Skeletal muscle tissue (tissue), 4 donors: Measurements from ENCODE around the gene MEMO1. TPM values are rescaled to one million over a fixed set of nuclear protein-coding genes. Genes with fewer than 3 reads are reported as not detected.

Source experiments
- H3K27ac ChIP-seq: one replicate; pipeline ENCODE4 v1.7.0; 2013; ENCODE audit warnings: mild to moderate bottlenecking, low read depth, low read length, inconsistent platforms
- H3K27me3 ChIP-seq, 3 donors: one replicate each; pipeline ENCODE4 v1.7.0; 2013; ENCODE audit warnings: low read length in 3 of 3; ENCODE audit not compliant: control insufficient read depth in 3 of 3, insufficient read depth in 3 of 3
- H3K36me3 ChIP-seq, 3 donors: one replicate each; pipeline ENCODE4 v1.7.0; 2013; ENCODE audit warnings: low read length in 3 of 3; ENCODE audit not compliant: control insufficient read depth in 3 of 3, insufficient read depth in 3 of 3
- H3K4me1 ChIP-seq, 3 donors: one replicate each; pipeline ENCODE4 v1.7.0; 2013; ENCODE audit warnings: low read length in 3 of 3, mild to moderate bottlenecking in 3 of 3; ENCODE audit not compliant: control insufficient read depth in 3 of 3, insufficient read depth in 3 of 3
- H3K4me3 ChIP-seq, 3 donors: one replicate each; pipeline ENCODE4 v1.7.0; 2013; ENCODE audit warnings: low read length in 3 of 3
- H3K9ac ChIP-seq, 3 donors: one replicate each; pipeline ENCODE4 v1.7.0; 2013; ENCODE audit warnings: low read length in 3 of 3, mild to moderate bottlenecking in 3 of 3, moderate library complexity in 2 of 3, low read depth in 1 of 3
- H3K9me3 ChIP-seq, 3 donors: one replicate each; pipeline ENCODE4 v1.7.0; 2013; ENCODE audit warnings: low read length in 3 of 3; ENCODE audit not compliant: control insufficient read depth in 3 of 3
- total RNA-seq: library from RNA; depleted of rRNA; stranded (reverse); fragments of >200 nt; gene quantifications from one replicate; pipeline ENCODE4 v1.2.3, GENCODE V29; 2014
- donor health status: Osteomylitis.

MEMO1 gene
- total RNA-seq, 1 donor from 2014 or later: 43.8 TPM

DNA sequence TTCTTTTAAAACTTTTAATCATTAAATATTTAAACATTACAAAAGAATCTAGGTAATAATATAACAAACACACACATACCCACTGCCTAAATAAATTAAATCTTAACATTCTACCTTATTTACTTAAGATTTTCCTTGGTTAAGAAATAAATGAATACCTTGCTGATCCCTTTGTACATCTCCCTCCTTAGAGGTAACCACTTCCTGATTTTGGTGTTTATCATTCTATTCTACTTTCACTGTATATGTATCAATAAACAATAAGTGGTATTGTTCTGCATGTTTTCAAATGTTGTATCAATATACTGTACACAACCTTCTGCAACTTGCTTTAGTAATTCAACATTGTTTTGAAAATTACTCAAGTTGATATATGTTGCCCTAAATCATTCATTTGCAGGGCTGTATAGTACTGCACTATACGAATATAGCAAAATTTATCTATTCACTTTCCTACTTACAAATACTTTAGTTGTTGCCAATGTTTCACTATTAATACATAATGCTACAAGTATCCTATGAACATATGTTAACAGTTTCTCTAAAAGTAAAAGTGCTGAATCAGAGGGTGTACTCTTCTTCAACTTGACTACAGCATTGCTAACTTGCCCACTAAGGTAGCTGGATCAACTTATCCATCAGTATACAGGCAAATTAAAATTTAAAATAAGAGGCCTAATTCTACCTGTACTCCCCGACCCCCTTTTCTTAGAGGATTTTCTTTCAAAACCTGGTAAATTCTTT lies 65.8 kb downstream of the MEMO1 start:
- Histone ChIP-seq H3K27ac (no peak overlapping the region), H3K4me1 (peaks cover 0 to 5% (median 5%) of the 10 kb centered on the region in 3 donors), H3K36me3 (peaks cover 0 to 6% (median 5%) of the 10 kb centered on the region in 3 donors), H3K4me3 (no peak overlapping the region), H3K27me3 (no peaks in the 10 kb centered on the region), H3K9ac (no peak overlapping the region), H3K9me3 (no peaks in the 10 kb centered on the region)

DNA sequence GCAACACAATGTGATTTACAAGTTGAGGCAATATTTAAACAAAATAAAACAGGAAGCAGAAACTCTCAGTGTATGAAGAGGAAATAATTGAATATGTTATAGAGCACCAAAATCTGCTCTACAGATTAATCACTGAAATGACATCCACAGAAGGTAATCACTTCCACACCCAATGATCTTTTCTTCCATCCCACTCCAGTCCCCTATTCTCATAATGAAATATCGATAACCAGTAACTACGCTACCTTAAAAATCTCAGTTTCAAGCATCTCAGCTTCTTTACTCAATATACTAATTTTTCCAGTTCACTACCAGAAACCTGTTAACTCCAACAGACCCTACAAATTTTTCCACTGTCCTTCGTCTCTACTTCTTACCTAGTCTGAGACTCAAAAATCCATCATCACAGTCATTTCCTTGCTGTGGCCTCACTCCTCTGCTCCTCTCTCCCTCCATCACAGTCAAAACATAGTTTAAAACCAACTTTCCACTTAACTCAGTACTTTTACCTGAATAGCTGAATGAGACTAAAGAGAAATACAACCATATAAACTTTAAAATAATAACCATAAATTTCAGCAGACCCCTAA lies 67.1 kb downstream of the MEMO1 start:
- H3K4me3 ChIP-seq: no peak overlapping the region
- peaks cover 0 to 5% (median 5%) of the 10 kb centered on the region in 3 donors for H3K4me1 ChIP-seq
- H3K9ac ChIP-seq: no peak overlapping the region
- no peak overlapping the region for H3K27ac ChIP-seq
- H3K9me3 ChIP-seq: no peaks in the 10 kb centered on the region
- H3K27me3 ChIP-seq: no peaks in the 10 kb centered on the region
- H3K36me3 ChIP-seq: peaks cover 0 to 6% (median 5%) of the 10 kb centered on the region in 3 donors

DNA sequence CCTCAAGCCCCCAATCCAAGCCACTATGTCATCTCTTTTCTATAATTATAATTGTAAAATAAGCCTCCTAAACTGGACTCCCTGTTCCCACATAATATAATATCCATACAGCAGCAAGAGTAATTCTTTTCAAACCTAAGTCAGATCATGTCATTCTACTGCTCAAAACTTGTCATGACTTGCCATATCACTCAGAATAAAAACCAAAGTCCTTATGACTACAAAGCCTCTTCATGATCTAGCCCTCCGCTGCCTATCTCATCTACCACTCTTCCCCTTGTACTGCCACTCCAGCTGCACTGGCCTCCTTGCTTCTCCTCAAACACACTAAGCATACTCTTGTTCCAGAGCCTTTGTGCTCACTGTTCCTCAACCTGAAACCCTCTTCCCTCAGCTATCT lies 69.9 kb downstream of the MEMO1 start:
- H3K9me3 ChIP-seq: no peaks in the 10 kb centered on the region

DNA sequence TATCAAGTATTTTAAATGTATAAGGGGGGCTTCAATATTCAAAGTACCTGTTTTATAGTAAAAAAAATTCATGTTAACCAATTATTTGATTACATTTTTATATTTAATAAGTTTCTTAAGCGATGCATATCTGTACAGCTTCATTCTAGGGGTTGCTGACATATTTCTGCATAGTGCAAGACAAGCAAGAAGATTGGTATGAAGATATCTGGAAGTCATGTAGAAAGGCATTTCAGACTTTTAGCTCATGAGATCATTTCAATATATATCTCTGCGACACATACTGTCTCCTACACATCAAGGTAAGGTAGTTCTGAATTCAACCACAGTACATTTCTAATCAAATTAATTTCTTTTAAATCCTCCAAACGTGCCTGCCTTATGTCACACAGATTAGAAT lies 73.1 kb downstream of the MEMO1 start:
- H3K9ac ChIP-seq: no peak overlapping the region
- H3K27me3 ChIP-seq: no peaks in the 10 kb centered on the region
- H3K4me1 ChIP-seq: no peaks in the 10 kb centered on the region
- H3K36me3 ChIP-seq: peaks cover 0 to 4% (median 3%) of the 10 kb centered on the region in 3 donors
- no peak overlapping the region for H3K27ac ChIP-seq
- no peak overlapping the region for H3K4me3 ChIP-seq
- H3K9me3 ChIP-seq: no peaks in the 10 kb centered on the region

More for the DNA sequence above, 69.9 kb downstream of the MEMO1 start:
- Histone ChIP-seq H3K27ac (no peak overlapping the region), H3K36me3 (peaks cover 0 to 6% (median 5%) of the 10 kb centered on the region in 3 donors), H3K4me1 (no peaks in the 10 kb centered on the region), H3K27me3 (no peaks in the 10 kb centered on the region), H3K4me3 (no peak overlapping the region), H3K9ac (no peak overlapping the region)

- H3K27me3 ChIP-seq: no peaks in the 10 kb centered on the region
- no peak overlapping the region for H3K9ac ChIP-seq
- no peaks in the 10 kb centered on the region for H3K36me3 ChIP-seq
- H3K4me3 ChIP-seq: no peak overlapping the region
- no peak overlapping the region for H3K27ac ChIP-seq
- no peaks in the 10 kb centered on the region for H3K9me3 ChIP-seq
- H3K4me1 ChIP-seq: no peaks in the 10 kb centered on the region
Measured at GRCh38 chr2:31935370-31935769, 75.4 kb downstream of the MEMO1 start.

DNA sequence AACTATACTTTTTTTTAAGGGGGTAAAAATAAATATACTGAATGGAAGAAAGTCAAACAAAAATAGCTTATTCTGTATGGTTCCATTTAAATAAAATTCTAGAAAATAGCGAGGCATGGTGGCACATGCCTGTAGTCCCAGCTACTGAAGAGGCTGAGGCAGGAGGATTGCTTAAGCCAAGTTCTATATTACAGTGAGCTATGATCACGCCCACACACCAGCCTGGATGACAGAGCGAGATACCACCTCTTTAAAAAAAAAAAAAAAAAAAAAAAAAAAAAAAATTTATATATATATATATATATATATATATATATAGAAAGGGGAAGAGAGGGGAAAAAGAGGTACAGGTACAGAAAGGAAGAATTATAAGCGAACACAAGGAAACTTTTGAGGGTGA lies 77.7 kb downstream of the MEMO1 start:
- H3K9ac ChIP-seq: no peak overlapping the region

DNA sequence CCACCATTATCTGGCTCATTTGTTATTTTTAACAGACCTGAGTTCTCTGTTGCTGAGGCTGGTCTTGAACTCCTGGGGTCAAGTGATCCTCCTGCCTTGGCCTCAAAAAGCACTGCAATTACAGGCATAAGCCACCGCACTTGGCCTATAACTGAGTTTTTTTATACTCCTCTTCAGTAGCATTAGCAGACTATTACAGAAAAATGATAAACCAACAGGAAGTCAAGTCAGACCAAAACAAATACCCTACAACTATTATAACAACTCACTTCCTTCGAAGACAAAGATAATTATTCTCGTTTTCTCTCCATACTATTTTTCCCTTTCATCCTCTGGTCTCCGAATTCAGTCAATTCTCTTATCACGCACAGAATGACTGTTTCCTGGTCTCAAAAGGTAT lies 78.2 kb downstream of the MEMO1 start:
- no peak overlapping the region for H3K9ac ChIP-seq
- no peak overlapping the region for H3K27ac ChIP-seq
- H3K4me1 ChIP-seq: no peaks in the 10 kb centered on the region
- H3K4me3 ChIP-seq: no peak overlapping the region
- no peaks in the 10 kb centered on the region for H3K36me3 ChIP-seq
- H3K9me3 ChIP-seq: no peaks in the 10 kb centered on the region
- H3K27me3 ChIP-seq: no peaks in the 10 kb centered on the region

More for the DNA sequence above, 77.7 kb downstream of the MEMO1 start:
- Histone ChIP-seq H3K27ac (no peak overlapping the region), H3K36me3 (no peaks in the 10 kb centered on the region), H3K4me3 (no peak overlapping the region), H3K4me1 (no peaks in the 10 kb centered on the region), H3K27me3 (no peaks in the 10 kb centered on the region), H3K9me3 (no peaks in the 10 kb centered on the region)

GRCh38 chr2:31931916-31932315 lies 78.9 kb downstream of the MEMO1 start:
- H3K4me3 ChIP-seq: no peak overlapping the region
- H3K36me3 ChIP-seq: no peaks in the 10 kb centered on the region
- H3K9ac ChIP-seq: no peak overlapping the region
- H3K4me1 ChIP-seq: no peaks in the 10 kb centered on the region
- H3K27ac ChIP-seq: no peak overlapping the region
- no peaks in the 10 kb centered on the region for H3K9me3 ChIP-seq
- no peaks in the 10 kb centered on the region for H3K27me3 ChIP-seq

DNA sequence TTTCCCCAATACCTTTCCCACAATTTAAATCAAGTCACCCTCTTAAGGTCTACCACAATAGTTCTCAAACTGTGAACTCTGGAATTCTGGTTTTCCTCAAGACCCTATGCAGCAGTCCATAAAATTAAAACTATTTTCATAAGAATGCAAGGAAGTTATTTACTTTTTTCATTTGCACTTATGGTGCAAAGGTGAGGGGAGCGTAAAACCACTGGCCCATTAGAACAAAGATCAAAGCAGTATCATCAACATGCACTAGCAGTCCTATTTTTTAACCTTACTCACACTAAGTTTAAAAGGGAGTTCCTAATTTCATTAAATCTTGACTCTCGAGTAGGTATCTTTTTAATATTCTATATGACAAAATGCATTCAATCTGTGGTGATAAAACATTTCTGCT lies 85.3 kb downstream of the MEMO1 start:
- H3K27me3 ChIP-seq: no peaks in the 10 kb centered on the region
- H3K9ac ChIP-seq: no peak overlapping the region
- H3K9me3 ChIP-seq: no peaks in the 10 kb centered on the region
- H3K27ac ChIP-seq: no peak overlapping the region
- H3K4me1 ChIP-seq: no peaks in the 10 kb centered on the region
- no peaks in the 10 kb centered on the region for H3K36me3 ChIP-seq
- H3K4me3 ChIP-seq: no peak overlapping the region

DNA sequence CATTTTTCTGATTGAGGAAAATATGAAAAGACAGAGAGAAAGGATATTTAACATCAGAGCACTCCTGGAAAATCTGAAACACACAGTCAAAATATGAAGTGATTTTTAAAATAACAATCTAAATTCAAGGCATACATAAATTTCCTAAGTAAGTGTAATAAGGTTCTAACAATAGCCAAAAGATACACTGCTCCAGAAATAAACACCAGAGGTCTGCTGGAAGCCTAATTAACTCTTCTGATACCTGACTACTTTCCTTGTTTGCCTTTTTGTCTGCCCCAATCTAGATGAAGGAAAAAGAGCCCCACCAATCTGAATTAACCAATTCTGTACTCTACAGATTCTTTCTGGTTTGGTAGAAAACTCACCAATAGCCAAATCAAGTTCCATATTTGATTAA lies 87.1 kb downstream of the MEMO1 start:
- no peak overlapping the region for H3K27ac ChIP-seq
- H3K36me3 ChIP-seq: no peaks in the 10 kb centered on the region
- H3K4me3 ChIP-seq: no peak overlapping the region

More for the DNA sequence above, 87.1 kb downstream of the MEMO1 start:
- Histone ChIP-seq H3K9me3 (no peaks in the 10 kb centered on the region), H3K4me1 (no peaks in the 10 kb centered on the region), H3K27me3 (no peaks in the 10 kb centered on the region), H3K9ac (no peak overlapping the region)
